GM23248 (cell line): Measurements from ENCODE around the gene GAGE2A. TPM values are rescaled to one million over a fixed set of nuclear protein-coding genes. Genes with fewer than 3 reads are reported as not detected.
"Not testable (repeated sequence)": the region's sequence is repeated elsewhere in the genome, so short reads cannot be mapped to it uniquely, and the experiment has no call there.

ENCODE experiments used
- DNase-seq: peaks from one replicate; pipeline ENCODE4 v3.0.0-alpha.2; 2015
- H2AFZ ChIP-seq: fragments of 200-600 bp; sonication (generic); 2 replicates; pipeline ENCODE4 v1.6.1; 2016; ENCODE audit warnings: antibody characterized with exemption
- H3F3A ChIP-seq: fragments of 200-600 bp; sonication (generic); 2 replicates; pipeline ENCODE4 v1.6.1; 2016; ENCODE audit warnings: mild to moderate bottlenecking, antibody characterized with exemption, mixed run types; ENCODE audit not compliant: insufficient read depth
- H3K27ac ChIP-seq: fragments of 200-600 bp; sonication (generic); 2 replicates; pipeline ENCODE4 v1.5.1; 2016; ENCODE audit warnings: mild to moderate bottlenecking
- H3K27me3 ChIP-seq: fragments of 200-600 bp; sonication (generic); replicated peaks from 2 replicates; pipeline ENCODE4 v1.6.1; 2016; ENCODE audit warnings: mild to moderate bottlenecking; ENCODE audit not compliant: insufficient read depth
- H3K36me3 ChIP-seq: fragments of 200-600 bp; sonication (generic); 2 replicates; pipeline ENCODE4 v1.6.1; 2016; ENCODE audit warnings: low read depth, mild to moderate bottlenecking
- H3K4me1 ChIP-seq: fragments of 200-600 bp; sonication (generic); 2 replicates; pipeline ENCODE4 v1.6.1; 2016; ENCODE audit warnings: mild to moderate bottlenecking; ENCODE audit not compliant: insufficient read depth
- H3K4me2 ChIP-seq: fragments of 200-600 bp; sonication (generic); one replicate; pipeline ENCODE4 v1.6.1; 2016; ENCODE audit warnings: mild to moderate bottlenecking; ENCODE audit not compliant: unreplicated experiment
- H3K4me3 ChIP-seq: fragments of 200-600 bp; sonication (generic); 2 replicates; pipeline ENCODE4 v1.5.1; 2016; ENCODE audit warnings: mild to moderate bottlenecking
- H3K79me2 ChIP-seq: fragments of 200-600 bp; sonication (generic); 2 replicates; pipeline ENCODE4 v1.6.1; 2016; ENCODE audit warnings: mild to moderate bottlenecking; ENCODE audit not compliant: insufficient read depth
- H3K9ac ChIP-seq: fragments of 200-600 bp; sonication (generic); 2 replicates; pipeline ENCODE4 v1.6.1; 2016; ENCODE audit warnings: mild to moderate bottlenecking
- H3K9me2 ChIP-seq: fragments of 200-600 bp; sonication (generic); 2 replicates; pipeline ENCODE4 v1.6.1; 2016; ENCODE audit warnings: mixed run types, mild to moderate bottlenecking, moderate library complexity; ENCODE audit not compliant: insufficient read depth
- H3K9me3 ChIP-seq: fragments of 200-600 bp; sonication (generic); one replicate; pipeline ENCODE4 v1.6.1; 2017; ENCODE audit warnings: low read depth
- H4K20me1 ChIP-seq: fragments of 200-600 bp; sonication (generic); 2 replicates; pipeline ENCODE4 v1.6.0; 2016; ENCODE audit not compliant: insufficient read depth
- WGBS, 2 experiments: methylation state at CpG; one replicate each; pipeline ENCODE4 v1.1.6; 2015 to 2017; ENCODE audit warnings: low lambda C conversion rate in 2 of 2, low coverage in 1 of 2; ENCODE audit errors: missing lambda C conversion rate in 2 of 2; 5-methylcytosine and 5-hydroxymethylcytosine counted together
- in situ Hi-C: fragments of 300-500 bp; cut with MboI; formaldehyde crosslinking; loops from 2 replicates; pipeline ENCODE4 v1.15.0; 2020
- polyA plus RNA-seq: library from polyadenylated mRNA; unstranded; fragments of >200 nt; fragmentation: Nextera tagmentation; extraction: Ambion mirVana; gene quantifications from 2 replicates; pipeline ENCODE4 v1.2.1, GENCODE V29; 2016
- total RNA-seq: library from RNA; depleted of rRNA; stranded (reverse); fragments of >200 nt; shearing (Covaris generic); gene quantifications from 2 replicates; pipeline ENCODE4 v1.2.3, GENCODE V29; 2014; rRNA removed

The GAGE2A gene
- not detected in 2 replicates for total RNA-seq
- not detected in 2 replicates for polyA plus RNA-seq

GRCh38 chrX:49589196-49589595, at the start of gene GAGE2A:
Gene GAGE2A, plus strand, starts transcription at chrX:49589496. Its CDS starts 1,155 bp downstream, at chrX:49590651.
- WGBS, 2 experiments, result no CpG with 5 or more reads among the region's 16 CpGs
- H3K27ac ChIP-seq, H4K20me1 ChIP-seq, H3K9me3 ChIP-seq, H3K4me2 ChIP-seq, H3K36me3 ChIP-seq, H3K4me3 ChIP-seq, in situ Hi-C loops, H3K79me2 ChIP-seq, DNase-seq, H3F3A ChIP-seq, H2AFZ ChIP-seq, H3K27me3 ChIP-seq, H3K9ac ChIP-seq, H3K9me2 ChIP-seq, H3K4me1 ChIP-seq: not testable (repeated sequence)

GRCh38 chrX:49541433-49541832, 47.9 kb upstream of the GAGE2A start, which contains the start of gene GAGE12D:
Gene GAGE12D, plus strand, starts transcription at chrX:49541733. Its CDS starts 1,155 bp downstream, at chrX:49542888.
- H3K27me3 ChIP-seq, H3K4me1 ChIP-seq, in situ Hi-C loops, DNase-seq, H3K27ac ChIP-seq, H3K9me2 ChIP-seq, H3K4me3 ChIP-seq, H4K20me1 ChIP-seq, H3F3A ChIP-seq, H3K9ac ChIP-seq, H3K79me2 ChIP-seq, H3K4me2 ChIP-seq, H2AFZ ChIP-seq, H3K9me3 ChIP-seq, H3K36me3 ChIP-seq: not testable (repeated sequence)
- no CpG with 5 or more reads among the region's 16 CpGs for WGBS, 2 experiments

- H3K4me2 ChIP-seq, H3K79me2 ChIP-seq, H3K27me3 ChIP-seq, H3K36me3 ChIP-seq, in situ Hi-C loops, H4K20me1 ChIP-seq, H3K4me3 ChIP-seq, DNase-seq, H2AFZ ChIP-seq, H3F3A ChIP-seq, H3K9me3 ChIP-seq, H3K27ac ChIP-seq, H3K9ac ChIP-seq, H3K9me2 ChIP-seq, H3K4me1 ChIP-seq: not testable (repeated sequence)
- WGBS, 2 experiments, result no CpG with 5 or more reads among the region's 16 CpGs
These were observed 38.3 kb upstream of the GAGE2A start, which contains the start of gene GAGE12E for GRCh38 chrX:49550989-49551388. Gene GAGE12E, plus strand, starts transcription at chrX:49551289. Its CDS starts 1,155 bp downstream, at chrX:49552444.

GRCh38 chrX:49560542-49560941, 28.8 kb upstream of the GAGE2A start, which contains the start of gene GAGE12F:
Gene GAGE12F, plus strand, starts transcription at chrX:49560842. Its CDS starts 1,155 bp downstream, at chrX:49561997.
- no CpG with 5 or more reads among the region's 16 CpGs for WGBS, 2 experiments
- H3K4me3 ChIP-seq, H4K20me1 ChIP-seq, H3K9me2 ChIP-seq, in situ Hi-C loops, H3K27me3 ChIP-seq, H3K27ac ChIP-seq, H2AFZ ChIP-seq, H3K79me2 ChIP-seq, H3K9ac ChIP-seq, H3K36me3 ChIP-seq, H3K4me2 ChIP-seq, H3F3A ChIP-seq, DNase-seq, H3K4me1 ChIP-seq, H3K9me3 ChIP-seq: not testable (repeated sequence)

GRCh38 chrX:49568728-49569127, 20.6 kb upstream of the GAGE2A start:
- H3K36me3 ChIP-seq, H3K4me2 ChIP-seq, H3K4me1 ChIP-seq, DNase-seq, H3F3A ChIP-seq, H3K9ac ChIP-seq, H3K79me2 ChIP-seq, in situ Hi-C loops, H3K27me3 ChIP-seq, H3K4me3 ChIP-seq, H3K27ac ChIP-seq, H3K9me2 ChIP-seq, H4K20me1 ChIP-seq, H2AFZ ChIP-seq, H3K9me3 ChIP-seq: not testable (repeated sequence)
- 60 to 71% methylated on average over 4 to 7 of the region's 11 CpGs for WGBS, 2 experiments

- H3K4me3 ChIP-seq, H4K20me1 ChIP-seq, H3K9ac ChIP-seq, H2AFZ ChIP-seq, H3K27ac ChIP-seq, H3K9me3 ChIP-seq, H3K79me2 ChIP-seq, H3K36me3 ChIP-seq, in situ Hi-C loops, H3K27me3 ChIP-seq, DNase-seq, H3K9me2 ChIP-seq, H3K4me2 ChIP-seq, H3K4me1 ChIP-seq, H3F3A ChIP-seq: not testable (repeated sequence)
- WGBS, 2 experiments, result 67 to 76% methylated on average over 9 to 10 of the region's 13 CpGs
These were observed 20.1 kb upstream of the GAGE2A start for GRCh38 chrX:49569152-49569551.

- in situ Hi-C loops, H3K27ac ChIP-seq, H3F3A ChIP-seq, H4K20me1 ChIP-seq, H3K9me2 ChIP-seq, H3K9ac ChIP-seq, H3K4me3 ChIP-seq, DNase-seq, H3K79me2 ChIP-seq, H3K9me3 ChIP-seq, H3K27me3 ChIP-seq, H3K36me3 ChIP-seq, H3K4me2 ChIP-seq, H3K4me1 ChIP-seq, H2AFZ ChIP-seq: not testable (repeated sequence)
- WGBS, 2 experiments, result no CpG with 5 or more reads among the region's 16 CpGs
These were observed 19.2 kb upstream of the GAGE2A start, which contains the start of gene GAGE12G for GRCh38 chrX:49570100-49570499. Gene GAGE12G, plus strand, starts transcription at chrX:49570400. Its CDS starts 1,155 bp downstream, at chrX:49571555.

GRCh38 chrX:49579649-49580048, 9.6 kb upstream of the GAGE2A start, which contains the start of gene GAGE12H:
Gene GAGE12H, plus strand, starts transcription at chrX:49579949. Its CDS starts 1,155 bp downstream, at chrX:49581104.
- H3K4me1 ChIP-seq, H3K4me2 ChIP-seq, H3K27ac ChIP-seq, H3K9me3 ChIP-seq, DNase-seq, H3K9me2 ChIP-seq, in situ Hi-C loops, H2AFZ ChIP-seq, H3K4me3 ChIP-seq, H3K79me2 ChIP-seq, H3K9ac ChIP-seq, H3K27me3 ChIP-seq, H3K36me3 ChIP-seq, H3F3A ChIP-seq, H4K20me1 ChIP-seq: not testable (repeated sequence)
- WGBS, 2 experiments, result no CpG with 5 or more reads among the region's 16 CpGs
